ENCODE data around the gene DUOXA1. TPM values are rescaled to one million over a fixed set of nuclear protein-coding genes. Genes with fewer than 3 reads are reported as not detected.

The DUOXA1 gene
- polyA plus RNA-seq, 1 of the 3 experiments (the other 2 are of a cell fraction) = 0.02 TPM

GRCh38 chr15:45174069-45174468 lies 44.4 kb upstream of the DUOXA1 start (continued):
- TF ChIP-seq MXI1 (IDR thresholded peaks at IDR 0.05; ENCODE audit: low read depth, low read length) (no peak), JUND (IDR thresholded peaks at IDR 0.05) (no peak), EP300 (IDR thresholded peaks at IDR 0.05; ENCODE audit: borderline replicate concordance in 1 of 2, low read depth in 1 of 2, low read length in 1 of 2) (no peak), NFIC (IDR thresholded peaks at IDR 0.05; ENCODE audit: borderline replicate concordance) (no peak)

GRCh38 chr15:45171912-45172311 lies 42.2 kb upstream of the DUOXA1 start:
- Histone ChIP-seq H3K4me1 (ENCODE audit: control insufficient read depth in 1 of 2, insufficient read depth in 2 of 2, low read depth in 1 of 2, low read length in 1 of 2) (peaks cover 0 to 63% of the 10 kb centered on the region in 2 experiments; a peak in 3 of 4 replicates), H3K27me3 (ENCODE audit: insufficient read depth) (no peaks in the 10 kb centered on the region), H3K4me2 (no peak overlapping the region), H3K27ac (ENCODE audit: low read depth in 2 of 2, low read length in 1 of 2) (peak overlapping the region in 1 of 2 experiments; percentile 92; a peak in 2 of 4 replicates), H3K4me3 (ENCODE audit: low read depth in 2 of 2, low read length in 1 of 2) (no peak overlapping the region), H3K9me2 (no peaks in the 10 kb centered on the region), H3K9me3 (no peaks in the 10 kb centered on the region), H4K20me1 (ENCODE audit: insufficient read depth) (no peaks in the 10 kb centered on the region), H3K9ac (no peak overlapping the region), H2AFZ (ENCODE audit: low read depth) (no peak overlapping the region), H3K36me3 (replicated peaks in 1 of 2; ENCODE audit: control insufficient read depth in 1 of 2, insufficient read depth in 2 of 2, low read length in 1 of 2) (peaks cover 0 to 6% of the 10 kb centered on the region in 2 experiments), H3K79me2 (ENCODE audit: insufficient read depth) (no peaks in the 10 kb centered on the region), H3F3A (replicated peaks; ENCODE audit: insufficient read depth) (peaks cover 6% of the 10 kb centered on the region)
- ChIA-PET CTCF (interaction anchor here (0.9 to 5.9 kb wide), 8 partner anchors 8 to 230 kb away, joined by 3 to 28 read pairs (median 6); a partner anchor contains a TSS), POLR2A (interaction anchor here (1.7 to 5.9 kb wide), 2 partner anchors 14 to 26 kb away, joined by 5 to 97 read pairs; partner anchors contain the start of gene SHF)
- no peak for DNase-seq
- 100% methylated on average over 1 of the region's 12 CpGs for WGBS (ENCODE audit: low lambda C conversion rate)
- TF ChIP-seq TCF12 (IDR thresholded peaks at IDR 0.05) (no peak), NFIC (IDR thresholded peaks at IDR 0.05; ENCODE audit: borderline replicate concordance) (no peak), REST (IDR thresholded peaks at IDR 0.05; ENCODE audit: low read depth, low read length) (no peak), RFX5 (IDR thresholded peaks at IDR 0.05; ENCODE audit: low read length) (no peak)

GRCh38 chr15:45169608-45170480 lies 40.2 kb upstream of the DUOXA1 start:
- Histone ChIP-seq H3F3A (replicated peaks; ENCODE audit: insufficient read depth) (peaks cover 6% of the 10 kb centered on the region), H3K27me3 (ENCODE audit: insufficient read depth) (no peaks in the 10 kb centered on the region)
- TF ChIP-seq REST (IDR thresholded peaks at IDR 0.05; ENCODE audit: low read depth, low read length) (no peak), MEF2A (IDR thresholded peaks at IDR 0.05; ENCODE audit: borderline replicate concordance, low read depth) (no peak), RCOR1 (IDR thresholded peaks at IDR 0.05; ENCODE audit: low read length) (peak; percentile 88), CTCF (IDR thresholded peaks at IDR 0.05) (no peak), NFIC (IDR thresholded peaks at IDR 0.05; ENCODE audit: borderline replicate concordance) (no peak), RXRA (IDR thresholded peaks at IDR 0.05; ENCODE audit: borderline replicate concordance, low read depth) (no peak), MXI1 (IDR thresholded peaks at IDR 0.05; ENCODE audit: low read depth, low read length) (no peak)

More at GRCh38 chr15:45169608-45170480, 40.2 kb upstream of the DUOXA1 start:
- CTCF ChIA-PET = interaction anchor here (1.3 to 5.9 kb wide), 8 partner anchors 7 to 320 kb away, joined by 3 to 31 read pairs (median 14); partner anchors contain the start of gene SHF
- Histone ChIP-seq H3K4me3 (ENCODE audit: low read depth in 2 of 2, low read length in 1 of 2) (no peak overlapping the region; a peak in 1 of 4 replicates), H3K36me3 (replicated peaks in 1 of 2; ENCODE audit: control insufficient read depth in 1 of 2, insufficient read depth in 2 of 2, low read length in 1 of 2) (peaks cover 0 to 2% of the 10 kb centered on the region in 2 experiments), H3K4me2 (no peak overlapping the region), H3K9ac (no peak overlapping the region), H3K27ac (ENCODE audit: low read depth in 2 of 2, low read length in 1 of 2) (peak overlapping the region; percentile 28 to 100; a peak in 3 of 4 replicates), H4K20me1 (ENCODE audit: insufficient read depth) (no peaks in the 10 kb centered on the region), H3K9me3 (no peaks in the 10 kb centered on the region), H3K4me1 (ENCODE audit: control insufficient read depth in 1 of 2, insufficient read depth in 2 of 2, low read depth in 1 of 2, low read length in 1 of 2) (peaks cover 11 to 76% of the 10 kb centered on the region in 2 experiments), H3K79me2 (ENCODE audit: insufficient read depth) (peaks cover 10% of the 10 kb centered on the region; the same call in 1 of the 2 replicates), H2AFZ (ENCODE audit: low read depth) (no peak overlapping the region), H3K9me2 (no peaks in the 10 kb centered on the region)
- POLR2A ChIA-PET = interaction anchor here (0.8 to 5.9 kb wide), 8 partner anchors 9 to 110 kb away, joined by 3 to 97 read pairs (median 6); partner anchors contain the start of gene SHF
- WGBS (ENCODE audit: low lambda C conversion rate) = 47% methylated on average over 3 of the region's 4 CpGs
- DNase-seq = peak; percentile 92
